GM18502 (cell line): Measurements from ENCODE around the gene BAG3.

Experiments used
- ATAC-seq: cut with Tn5 transposase; IDR thresholded peaks from one replicate; pipeline ENCODE4 v1.9.1; 2021; ENCODE audit warnings: mild to moderate bottlenecking; ENCODE audit not compliant: unreplicated experiment, poor library complexity

The BAG3 gene

GRCh38 chr10:119723624-119724023 is 72.4 kb downstream of the BAG3 start:
- ATAC-seq = no peak

GRCh38 chr10:119724593-119725516 is 73.7 kb downstream of the BAG3 start:
- ATAC-seq = peak; percentile 10

- ATAC-seq = no peak
Observed at GRCh38 chr10:119725517-119725827, 74.3 kb downstream of the BAG3 start.

- ATAC-seq = peak; percentile 87
Observed at GRCh38 chr10:119725828-119726675, 74.9 kb downstream of the BAG3 start, which contains the start of gene INPP5F. Gene INPP5F (plus strand): TSS chr10:119726050. CDS start chr10:119726263, 213 bp downstream.

GRCh38 chr10:119726676-119727261 is 75.6 kb downstream of the BAG3 start:
- ATAC-seq = no peak
